Endothelial cell of umbilical vein (primary cell): ENCODE results near the gene BACE1-AS. TPM values are rescaled to one million over a fixed set of nuclear protein-coding genes. Genes with fewer than 3 reads are reported as not detected.

ENCODE experiments used
- BruUV-seq: library from RNA; stranded (reverse); fragments of 400-500 nt; replicated peaks from 2 replicates; lab custom pipeline; 2021; lab: Mats Ljungman, UMichigan
- CTCF ChIA-PET: fragments of 300-600, 350-600 bp; sonication (Branson Sonifier 250); formaldehyde crosslinking; loops from one replicate; lab custom pipeline; 2021; ENCODE audit warnings: antibody characterized with exemption, inconsistent platforms; lab: Charles Lee
- POLR2A ChIA-PET: fragments of 300-600, 350-600 bp; sonication (Branson Sonifier 250); formaldehyde crosslinking; loops from one replicate; lab custom pipeline; 2021; ENCODE audit warnings: antibody characterized with exemption, inconsistent platforms; lab: Charles Lee
- DNase-seq: peaks from one replicate; pipeline ENCODE4 v3.0.0-alpha.2; 2011; ENCODE audit warnings: low read depth, low spot score
- FAIRE-seq: peaks from 2 replicates; lab custom pipeline; 2011; peaks lifted over from hg19 to GRCh38; lab: Jason Lieb, UNC
- H2AFZ ChIP-seq: 2 replicates; pipeline ENCODE4 v1.6.0; 2012; ENCODE audit warnings: low read depth, low read length, control low read depth, inconsistent platforms
- H3K27ac ChIP-seq: 2 replicates; pipeline ENCODE4 v1.5.1; 2011; ENCODE audit warnings: low read depth, mild to moderate bottlenecking, control low read depth, low read length, moderate library complexity; ENCODE audit not compliant: insufficient read depth
- H3K27me3 ChIP-seq, 2 experiments: 2 replicates each; pipeline versions ENCODE4 v1.6.0 to v1.6.1; 2011; ENCODE audit warnings: low read length in 2 of 2, mixed read lengths in 1 of 2; ENCODE audit not compliant: control insufficient read depth in 2 of 2, insufficient read depth in 2 of 2
- H3K36me3 ChIP-seq, 2 experiments: 2 replicates in 1 of 2; 3 replicates in 1 of 2; pipeline ENCODE4 v1.5.1; 2011; ENCODE audit warnings: low read length in 2 of 2, mild to moderate bottlenecking in 1 of 2, moderate library complexity in 1 of 2; ENCODE audit not compliant: control insufficient read depth in 2 of 2, insufficient read depth in 2 of 2; ENCODE audit errors: extremely low read depth in 1 of 2
- H3K4me1 ChIP-seq: 3 replicates; pipeline ENCODE4 v1.5.1; 2011; ENCODE audit warnings: mild to moderate bottlenecking, low read length; ENCODE audit not compliant: control insufficient read depth, insufficient read depth; ENCODE audit errors: extremely low read depth
- H3K4me2 ChIP-seq: 2 replicates; pipeline ENCODE4 v1.6.1; 2011; ENCODE audit warnings: low read length, control low read depth, mixed read lengths; ENCODE audit not compliant: insufficient read depth
- H3K4me3 ChIP-seq, 3 experiments: fragments of 200-600 bp in 1 of 3; sonication (generic), shearing (Covaris generic) in 1 of 3; replicated peaks in 1 of 3; 2 replicates each; pipeline ENCODE4 v1.5.1; 2011 to 2016; ENCODE audit warnings: control low read depth in 3 of 3, low read length in 3 of 3, mild to moderate bottlenecking in 2 of 3, inconsistent platforms in 1 of 3, low read depth in 1 of 3, moderate library complexity in 1 of 3; ENCODE audit not compliant: insufficient read depth in 1 of 3
- H3K79me2 ChIP-seq: 2 replicates; pipeline ENCODE4 v1.6.0; 2012; ENCODE audit warnings: low read length, inconsistent platforms; ENCODE audit not compliant: control insufficient read depth, insufficient read depth
- H3K9ac ChIP-seq: replicated peaks from 2 replicates; pipeline ENCODE3; 2011; ENCODE audit warnings: low read length, control low read depth; ENCODE audit not compliant: insufficient read depth; ENCODE audit errors: extremely low read depth
- H3K9me1 ChIP-seq: replicated peaks from 3 replicates; pipeline ENCODE4 v1.6.0; 2011; ENCODE audit warnings: mild to moderate bottlenecking, low read length; ENCODE audit not compliant: control insufficient read depth, insufficient read depth; ENCODE audit errors: extremely low read depth
- H3K9me3 ChIP-seq: replicated peaks from 2 replicates; pipeline ENCODE4 v1.5.1; 2012; ENCODE audit warnings: low read length, inconsistent platforms; ENCODE audit not compliant: control insufficient read depth, insufficient read depth
- H4K20me1 ChIP-seq: replicated peaks from 2 replicates; pipeline ENCODE3; 2011; ENCODE audit warnings: mild to moderate bottlenecking, low read length; ENCODE audit not compliant: control insufficient read depth, insufficient read depth; ENCODE audit errors: extremely low read depth
- CTCF ChIP-seq, 2 donors: IDR thresholded peaks; 1 replicate in 1 of 2; 2 replicates in 1 of 2; pipeline ENCODE4 v1.5.1; 2011; ENCODE audit warnings: low read length in 2 of 2, mild to moderate bottlenecking in 2 of 2, moderate library complexity in 2 of 2, control low read depth in 1 of 2, inconsistent platforms in 1 of 2, low read depth in 1 of 2; ENCODE audit not compliant: insufficient read depth in 1 of 2; ENCODE audit errors: extremely low read depth in 1 of 2
- EZH2 ChIP-seq: IDR thresholded peaks from 2 replicates; pipeline ENCODE4 v1.6.1; 2012; ENCODE audit warnings: borderline replicate concordance, low read depth, mild to moderate bottlenecking, moderate library complexity, low read length, inconsistent platforms; ENCODE audit not compliant: severe bottlenecking
- FOS ChIP-seq: IDR thresholded peaks from 2 replicates; pipeline ENCODE4 v1.6.1; 2011; ENCODE audit warnings: mild to moderate bottlenecking, low read length, moderate library complexity, borderline replicate concordance; ENCODE audit not compliant: insufficient read depth
- GATA2 ChIP-seq: IDR thresholded peaks from 2 replicates; pipeline ENCODE4 v1.7.0; 2011; ENCODE audit warnings: low read depth, mild to moderate bottlenecking, moderate library complexity, mixed read lengths, low read length; ENCODE audit not compliant: insufficient read length, insufficient read depth
- JUN ChIP-seq: IDR thresholded peaks from 2 replicates; pipeline ENCODE4 v1.6.1; 2011; ENCODE audit warnings: borderline replicate concordance, low read depth; ENCODE audit not compliant: insufficient read length, insufficient read depth
- MAX ChIP-seq: IDR thresholded peaks from 2 replicates; pipeline ENCODE4 v1.6.1; 2011; ENCODE audit not compliant: insufficient read depth, insufficient read length
- MYC ChIP-seq: IDR thresholded peaks from one replicate; pipeline ENCODE4 v1.6.1; 2011; ENCODE audit warnings: mild to moderate bottlenecking, low read depth, low read length
- POLR2A ChIP-seq: IDR thresholded peaks from 2 replicates; pipeline ENCODE4 v1.6.1; 2012; ENCODE audit warnings: low read depth, mild to moderate bottlenecking, control low read depth, low read length
- POLR2AphosphoS5 ChIP-seq: IDR thresholded peaks from 2 replicates; pipeline ENCODE4 v1.6.1; 2012; ENCODE audit warnings: low read depth, mild to moderate bottlenecking, control low read depth, low read length, moderate library complexity; ENCODE audit not compliant: insufficient read depth
- dilution Hi-C: fragments of 300-500 bp; cut with MboI; formaldehyde crosslinking; loops from one replicate; pipeline ENCODE4 v1.15.0; 2019; ENCODE audit warnings: low sequenced_read_pairs; ENCODE audit not compliant: extremely low pct_ligation_motif_present
- intact Hi-C: fragments of 100-400 bp; cut with micrococcal nuclease; formaldehyde crosslinking; loops from one replicate; pipeline ENCODE4 v1.10.0; 2022
- polyA plus RNA-seq, 4 experiments: library from polyadenylated mRNA; depleted of rRNA in 3 of 4; stranded (reverse) in 3 of 4; unstranded in 1 of 4; fragments of >200 nt; gene quantifications; 2 replicates each; pipeline versions ENCODE4 v1.2.1 to v1.2.3, GENCODE V29; 2011 to 2012; ENCODE audit warnings: missing spikeins in 1 of 4
- total RNA-seq: library from RNA; stranded (reverse); gene quantifications from 2 replicates; pipeline ENCODE4 v1.2.3, GENCODE V29; 2021

BACE1-AS gene
- total and polyA plus RNA-seq, 2 donors (not counting 3 experiments of a cell fraction or from before 2014, with no cell fraction given) = 7.6 to 8.1 TPM

DNA sequence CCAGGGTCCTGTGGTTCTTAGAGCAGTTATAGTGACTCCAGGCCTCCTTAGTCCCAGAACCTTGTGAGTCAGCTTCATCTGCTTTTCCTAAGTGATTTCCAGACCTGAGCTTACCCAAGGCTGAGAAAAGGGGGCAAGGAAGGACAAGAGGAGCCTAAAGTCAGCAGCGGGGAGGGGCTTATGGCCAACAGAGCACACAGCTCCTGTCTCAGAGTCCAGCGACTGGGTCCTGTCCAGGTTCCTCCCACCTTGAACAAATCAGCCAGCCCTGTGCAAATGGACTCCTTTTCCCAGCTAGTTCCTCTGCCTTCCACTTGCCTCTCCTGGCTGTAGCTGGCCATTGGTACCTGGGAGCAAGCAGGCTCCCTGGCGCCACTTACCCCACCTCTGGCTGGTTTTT is 14.0 kb downstream of the BACE1-AS start:
- Histone ChIP-seq H3K9me3 (no peaks in the 10 kb centered on the region), H4K20me1 (no peaks in the 10 kb centered on the region), H2AFZ (no peak overlapping the region), H3K36me3 (peaks cover 0 to 2% of the 10 kb centered on the region in 2 experiments), H3K4me1 (no peaks in the 10 kb centered on the region), H3K9me1 (no peaks in the 10 kb centered on the region), H3K4me3 (no peak overlapping the region), H3K79me2 (no peaks in the 10 kb centered on the region), H3K9ac (no peak overlapping the region), H3K27ac (no peak overlapping the region), H3K27me3 (no peaks in the 10 kb centered on the region), H3K4me2 (no peak overlapping the region)
- no TSS peak for BruUV-seq
- intact Hi-C loops (no loop called here), dilution Hi-C loops (no loop called here)
- no peak for FAIRE-seq
- CTCF ChIA-PET = interaction anchor here (1.0 kb wide), 1 partner anchor 10 kb away, joined by 3 read pairs; the partner anchor contains the start of gene BACE1
- TF ChIP-seq JUN (no peak), FOS (no peak), MYC (no peak), CTCF (IDR thresholded peaks at IDR 0.05; ENCODE audit: extremely low read depth in 1 of 2, insufficient read depth in 1 of 2, low read depth in 1 of 2, low read length in 2 of 2) (no peak), GATA2 (no peak), POLR2AphosphoS5 (no peak), MAX (no peak), POLR2A (no peak), EZH2 (no peak)
- no peak for DNase-seq
- POLR2A ChIA-PET = no interaction called here
